ENCODE results near the gene BCL10.

DNA sequence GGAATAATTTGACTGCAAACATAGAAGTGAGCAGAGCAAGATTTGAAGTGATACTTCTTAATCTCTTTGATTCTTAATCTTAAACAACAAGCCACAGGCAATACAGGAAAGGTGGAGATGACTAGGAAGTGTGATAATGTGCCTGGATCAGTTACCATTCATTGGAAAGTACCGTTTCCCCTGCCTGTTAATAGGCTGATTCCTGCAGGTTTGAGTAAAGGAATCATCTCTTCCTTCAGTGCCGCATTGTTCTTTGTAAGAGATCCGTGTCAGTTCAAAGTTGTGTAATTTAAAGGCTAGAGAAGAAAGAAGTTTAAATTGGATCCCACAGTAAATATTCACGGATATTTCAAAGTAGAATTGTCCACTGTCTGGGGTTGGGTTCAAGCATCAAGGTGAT is 43.5 kb upstream of the BCL10 start:
- TF ChIP-seq, protein P1, sequence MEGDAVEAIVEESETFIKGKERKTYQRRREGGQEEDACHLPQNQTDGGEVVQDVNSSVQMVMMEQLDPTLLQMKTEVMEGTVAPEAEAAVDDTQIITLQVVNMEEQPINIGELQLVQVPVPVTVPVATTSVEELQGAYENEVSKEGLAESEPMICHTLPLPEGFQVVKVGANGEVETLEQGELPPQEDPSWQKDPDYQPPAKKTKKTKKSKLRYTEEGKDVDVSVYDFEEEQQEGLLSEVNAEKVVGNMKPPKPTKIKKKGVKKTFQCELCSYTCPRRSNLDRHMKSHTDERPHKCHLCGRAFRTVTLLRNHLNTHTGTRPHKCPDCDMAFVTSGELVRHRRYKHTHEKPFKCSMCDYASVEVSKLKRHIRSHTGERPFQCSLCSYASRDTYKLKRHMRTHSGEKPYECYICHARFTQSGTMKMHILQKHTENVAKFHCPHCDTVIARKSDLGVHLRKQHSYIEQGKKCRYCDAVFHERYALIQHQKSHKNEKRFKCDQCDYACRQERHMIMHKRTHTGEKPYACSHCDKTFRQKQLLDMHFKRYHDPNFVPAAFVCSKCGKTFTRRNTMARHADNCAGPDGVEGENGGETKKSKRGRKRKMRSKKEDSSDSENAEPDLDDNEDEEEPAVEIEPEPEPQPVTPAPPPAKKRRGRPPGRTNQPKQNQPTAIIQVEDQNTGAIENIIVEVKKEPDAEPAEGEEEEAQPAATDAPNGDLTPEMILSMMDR (optimal IDR thresholded peaks at IDR 0.05 in 1 of 3, IDR thresholded peaks at IDR 0.05 in 1 of 3, conservative IDR thresholded peaks at IDR 0.05 in 1 of 3; ENCODE audit: extremely low read depth in 1 of 3, insufficient read depth in 2 of 3, low read length in 3 of 3) = no peak
- TF ChIP-seq EZH2 (IDR thresholded peaks at IDR 0.05; ENCODE audit: low read length) = no peak

Measured in keratinocyte (primary cell).